Activated CD8-positive, alpha-beta memory T cell treated with anti-CD3 and anti-CD28 coated beads, Interleukin-2, amount 50 U/mL, for 1 hour (primary cell): ENCODE data around the gene XPO6.

Experiments
- DNase-seq: peaks from one replicate; pipeline ENCODE4 v3.0.0-alpha.2; 2020; ENCODE audit errors: extremely low read depth

Gene XPO6

GRCh38 chr16:28091656-28092055 lies 120.1 kb downstream of the XPO6 start:
- no peak for DNase-seq

DNA sequence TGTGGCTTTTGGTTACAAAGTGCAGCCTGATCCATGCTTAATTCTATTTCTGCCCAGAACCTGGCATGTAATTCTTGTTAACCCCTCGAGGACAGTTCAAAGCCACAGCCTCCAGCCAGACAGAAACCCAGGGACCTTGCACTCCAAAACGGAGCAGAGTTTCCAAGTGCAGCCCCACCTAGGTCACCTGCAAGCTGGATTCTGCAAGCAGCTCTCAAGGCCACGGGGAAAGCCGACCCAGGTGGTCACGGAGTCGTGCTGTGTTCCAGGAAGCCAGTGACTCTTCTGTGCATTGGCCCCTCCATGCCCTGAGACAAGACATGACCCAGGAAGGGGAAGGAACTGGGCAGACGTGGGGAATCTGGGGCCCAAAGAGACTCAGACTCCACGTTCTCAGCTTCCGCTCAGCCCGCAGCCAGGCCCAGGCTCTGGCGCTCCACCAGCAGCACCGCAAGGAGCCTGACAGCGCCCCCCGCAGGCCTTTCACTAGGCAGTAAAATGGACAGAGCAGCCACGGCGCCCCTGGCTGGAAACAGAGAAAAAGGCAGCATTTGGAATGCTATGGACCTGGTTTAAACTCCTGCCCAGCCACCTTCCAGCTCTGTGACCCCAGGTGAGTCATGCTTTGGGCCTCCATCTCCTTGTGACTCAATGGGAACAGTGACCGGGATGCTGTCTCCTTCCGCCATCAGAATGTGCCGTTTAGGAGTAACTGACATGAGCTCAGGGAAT lies 121.0 kb downstream of the XPO6 start:
- no peak for DNase-seq

DNA sequence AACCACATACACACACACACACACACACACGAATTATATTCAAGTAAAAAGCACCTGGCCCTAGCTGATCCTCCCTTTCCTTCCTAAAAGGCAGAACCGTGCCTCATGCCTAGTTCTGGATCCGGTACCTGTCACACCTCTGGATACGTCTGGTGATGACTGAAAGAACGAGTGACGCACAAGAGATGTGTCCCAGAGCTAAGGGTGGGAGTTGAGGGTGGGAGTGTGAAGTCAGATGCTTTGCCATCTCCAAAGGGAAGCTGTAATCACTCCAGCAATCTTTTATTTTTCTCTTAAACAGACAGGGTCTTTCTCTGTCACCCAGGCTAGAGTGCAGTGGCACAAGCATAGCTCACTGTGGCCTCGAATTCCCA lies 121.8 kb downstream of the XPO6 start:
- DNase-seq, result no peak

DNA sequence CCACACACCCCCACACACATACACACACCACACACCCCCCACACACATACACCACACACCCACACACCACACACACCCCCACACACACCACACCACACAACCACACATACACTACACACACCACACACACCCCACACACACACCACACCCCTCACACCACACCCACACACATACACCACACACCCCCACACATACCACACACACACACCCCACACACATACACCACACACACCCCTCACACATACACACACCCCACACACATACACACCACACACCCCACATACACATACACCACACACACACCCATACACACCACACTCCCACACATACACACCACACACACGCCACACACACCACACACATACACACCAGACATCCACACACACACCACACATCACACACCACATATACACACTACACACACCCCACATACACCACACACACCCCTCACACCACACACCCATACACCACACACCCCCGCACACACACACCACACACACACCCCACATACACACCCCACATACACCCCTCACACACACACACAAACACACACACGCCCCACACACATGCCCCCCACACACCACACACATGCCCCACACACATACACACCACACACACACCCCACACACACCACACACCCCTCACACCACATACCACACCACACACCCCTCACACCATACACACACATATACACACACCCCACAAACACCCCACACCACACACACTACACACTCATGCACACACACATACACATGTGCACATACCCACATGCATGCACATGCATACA lies 122.4 kb downstream of the XPO6 start:
- no peak for DNase-seq

- DNase-seq, result no peak
Observed at GRCh38 chr16:28087675-28088300, 124.0 kb downstream of the XPO6 start.

DNA sequence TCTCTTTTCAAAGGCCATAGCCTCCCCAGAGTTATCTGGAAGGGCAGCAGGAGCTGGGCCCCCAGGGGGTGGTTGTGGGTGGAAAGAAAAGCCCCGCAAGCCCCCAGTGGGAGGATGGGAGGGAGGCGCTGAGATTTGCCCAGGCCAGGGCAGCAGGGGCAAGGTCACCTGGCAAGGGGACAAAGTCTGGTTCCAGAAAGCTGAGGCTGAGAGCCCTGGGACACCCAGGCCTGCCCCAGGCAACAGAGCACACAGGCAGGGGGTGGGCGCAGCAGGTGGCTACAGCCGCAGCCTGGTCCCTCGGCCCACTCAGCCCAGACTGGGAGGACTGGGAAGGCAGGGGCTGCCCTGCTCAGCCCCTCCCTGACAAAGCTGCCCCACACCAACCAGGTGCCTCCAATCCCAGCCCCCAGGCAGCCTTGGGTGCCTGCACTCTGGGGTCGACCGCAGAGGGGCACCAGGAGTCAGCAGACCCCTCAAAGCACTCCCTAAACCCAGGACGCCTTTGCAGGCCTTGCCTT lies 124.6 kb downstream of the XPO6 start:
- DNase-seq, result no peak

GRCh38 chr16:28086186-28087139 lies 125.3 kb downstream of the XPO6 start:
- DNase-seq, result no peak

DNA sequence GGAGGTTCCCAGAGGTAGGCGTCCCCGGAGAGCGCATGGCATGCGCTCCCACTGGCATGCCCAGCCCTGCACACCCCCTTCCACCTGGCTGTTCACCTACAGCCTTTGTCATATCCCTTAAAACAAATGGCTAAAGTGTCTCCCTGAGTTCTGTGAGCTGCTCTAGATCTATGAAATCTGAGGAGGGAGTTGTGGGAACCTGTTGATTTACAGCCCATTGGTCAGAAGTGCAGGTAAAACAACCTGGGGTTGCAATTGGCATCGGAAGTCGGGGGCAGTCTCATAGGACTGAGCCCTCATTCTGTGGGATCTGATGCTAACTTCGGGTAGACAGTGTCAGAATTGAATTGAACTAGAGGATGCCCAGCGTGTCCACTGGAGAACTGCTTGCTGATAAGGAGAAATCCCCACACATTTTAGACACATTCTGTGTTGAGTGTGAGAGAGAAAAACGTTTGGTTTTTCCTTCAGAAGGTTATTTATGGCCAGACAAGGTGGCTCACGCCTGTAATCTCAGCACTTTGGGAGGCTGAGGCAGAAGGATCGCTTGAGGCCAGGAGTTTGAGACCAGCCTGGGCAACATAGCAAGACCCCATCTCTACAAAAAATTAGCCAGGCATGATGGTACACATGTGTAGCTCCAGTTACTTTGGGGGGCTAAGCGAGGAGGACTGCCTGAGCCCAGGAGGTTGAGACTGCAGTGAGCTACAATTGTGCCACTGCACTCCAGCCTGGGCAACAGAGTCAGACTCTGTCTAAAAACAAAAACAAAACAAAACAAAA lies 126.2 kb downstream of the XPO6 start:
- no peak for DNase-seq

- no peak for DNase-seq
Observed at GRCh38 chr16:28084209-28084608, 127.6 kb downstream of the XPO6 start.

DNA sequence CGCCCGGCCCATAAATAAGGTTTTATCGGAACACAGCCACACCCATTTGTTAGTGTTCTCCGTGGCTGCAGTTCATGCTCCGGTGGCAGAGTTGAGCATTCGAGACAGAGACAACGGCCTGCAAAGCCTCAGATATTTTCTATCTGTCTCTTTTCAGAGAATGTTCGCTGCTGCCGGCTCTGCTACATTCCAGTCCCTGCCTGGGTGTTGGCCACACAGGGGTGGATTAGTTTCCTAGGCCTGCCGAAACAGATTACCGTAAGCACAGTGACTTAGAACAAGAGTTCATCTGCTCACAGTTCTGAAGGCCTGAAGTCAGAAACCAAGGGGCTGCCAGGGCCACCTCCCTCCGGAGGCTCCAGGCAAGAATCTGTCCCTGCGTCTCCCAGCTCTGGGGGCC lies 129.1 kb downstream of the XPO6 start:
- DNase-seq, result no peak

DNA sequence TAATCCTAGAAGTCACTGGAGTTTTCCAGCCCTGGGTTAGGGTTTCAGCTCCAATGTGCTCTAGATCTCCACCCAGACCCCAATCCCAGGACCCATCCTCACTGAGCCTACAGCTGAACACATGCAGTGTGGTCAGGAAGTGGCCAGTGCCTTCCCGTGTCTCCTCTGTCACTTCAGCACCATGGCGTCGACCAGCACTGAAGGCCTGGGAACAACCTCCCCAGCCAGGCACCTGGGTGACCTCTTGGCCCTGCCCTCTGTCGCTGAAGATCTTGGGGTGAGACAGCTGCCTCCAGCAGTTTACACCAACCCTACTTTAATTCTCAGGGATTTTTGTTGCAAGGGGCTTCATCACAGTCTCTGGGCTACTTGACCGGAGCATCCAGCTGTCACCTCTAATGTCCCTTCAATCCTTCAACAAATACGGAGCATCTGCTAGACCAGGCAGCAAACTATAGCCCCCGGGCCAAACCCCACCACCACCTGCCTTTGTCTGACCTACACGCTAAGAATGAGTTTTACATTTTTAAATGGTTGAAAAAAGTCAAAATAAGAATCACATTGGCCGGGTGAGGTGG lies 130.3 kb downstream of the XPO6 start:
- no peak for DNase-seq

GRCh38 chr16:28078261-28078660 lies 133.5 kb downstream of the XPO6 start:
- no peak for DNase-seq

DNA sequence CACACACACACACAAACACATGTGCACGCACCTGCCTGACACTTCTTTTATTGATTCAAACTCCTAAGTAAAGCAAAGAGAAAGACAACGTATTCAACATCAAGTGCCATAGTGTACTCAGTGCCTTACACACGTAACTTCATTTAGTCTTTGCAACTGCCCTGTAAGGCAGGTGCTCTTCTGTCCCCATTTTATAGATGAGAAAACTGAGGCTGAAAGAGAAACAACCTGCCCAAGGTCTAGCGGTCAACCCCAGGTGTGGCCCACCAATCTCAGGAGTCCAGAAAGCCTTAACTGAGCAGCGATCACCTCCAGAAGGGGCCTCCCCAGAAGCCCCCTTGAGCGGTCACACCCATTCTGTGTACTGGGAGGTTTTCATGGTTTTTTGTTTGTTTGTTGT lies 137.9 kb downstream of the XPO6 start:
- DNase-seq, result no peak

DNA sequence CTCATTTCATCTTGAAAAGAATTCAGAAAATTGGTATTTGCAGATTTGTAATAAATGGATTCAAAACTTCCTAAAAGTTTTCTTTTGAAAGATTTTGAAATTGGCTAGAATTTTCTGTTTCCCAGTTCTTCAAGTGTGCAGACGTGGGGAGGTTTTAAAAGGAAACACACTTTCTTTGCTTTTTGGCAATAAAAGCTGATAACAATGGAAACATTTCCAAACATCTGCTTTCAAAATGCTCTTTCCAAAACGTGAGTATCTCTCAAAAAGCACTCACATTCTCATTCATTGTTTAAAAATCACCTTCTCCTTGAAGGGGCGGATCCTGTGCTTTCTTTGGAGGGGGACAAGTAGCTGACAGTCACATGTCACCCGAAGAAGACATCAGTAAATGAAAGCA lies 139.7 kb downstream of the XPO6 start:
- no peak for DNase-seq

- no peak for DNase-seq
Observed at GRCh38 chr16:28069971-28070794, 141.6 kb downstream of the XPO6 start.

GRCh38 chr16:28068976-28069375 lies 142.8 kb downstream of the XPO6 start:
- no peak for DNase-seq

DNA sequence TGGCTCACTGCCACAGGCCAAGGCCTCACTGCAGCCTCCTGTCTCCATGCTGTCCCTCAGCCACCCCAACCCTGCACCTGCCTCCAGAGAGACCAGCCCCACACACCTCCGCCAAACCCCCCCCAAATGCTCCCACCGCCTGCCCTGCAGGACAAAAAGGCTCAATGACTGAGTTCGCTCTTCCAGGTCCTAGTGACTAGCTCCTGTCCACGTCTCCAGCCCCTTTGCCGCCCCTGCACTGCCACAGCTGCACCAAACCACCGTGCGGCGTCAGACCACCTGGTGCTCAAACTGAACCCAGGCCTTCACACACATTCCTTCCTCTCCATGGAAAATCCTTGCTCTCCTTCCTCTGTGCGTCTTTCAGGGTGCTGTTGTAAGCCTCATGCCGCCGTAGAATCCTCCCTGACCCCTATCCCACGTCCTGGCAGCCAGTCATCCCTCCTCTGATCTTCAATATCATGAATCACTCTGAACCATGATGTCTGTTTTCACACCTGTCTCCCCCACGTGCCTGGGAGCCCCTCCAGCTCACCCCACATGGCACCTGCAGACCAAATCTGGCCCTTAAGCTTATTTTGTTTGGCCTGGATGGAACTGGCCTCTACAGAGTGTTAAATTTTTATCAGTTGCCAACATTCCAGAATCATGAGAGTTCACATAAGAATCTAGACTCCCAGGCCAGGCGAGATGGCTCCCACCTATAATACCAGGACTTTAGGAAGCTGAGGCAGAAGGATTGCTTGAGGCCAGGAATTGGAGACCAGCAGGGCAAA lies 144.0 kb downstream of the XPO6 start:
- no peak for DNase-seq

DNA sequence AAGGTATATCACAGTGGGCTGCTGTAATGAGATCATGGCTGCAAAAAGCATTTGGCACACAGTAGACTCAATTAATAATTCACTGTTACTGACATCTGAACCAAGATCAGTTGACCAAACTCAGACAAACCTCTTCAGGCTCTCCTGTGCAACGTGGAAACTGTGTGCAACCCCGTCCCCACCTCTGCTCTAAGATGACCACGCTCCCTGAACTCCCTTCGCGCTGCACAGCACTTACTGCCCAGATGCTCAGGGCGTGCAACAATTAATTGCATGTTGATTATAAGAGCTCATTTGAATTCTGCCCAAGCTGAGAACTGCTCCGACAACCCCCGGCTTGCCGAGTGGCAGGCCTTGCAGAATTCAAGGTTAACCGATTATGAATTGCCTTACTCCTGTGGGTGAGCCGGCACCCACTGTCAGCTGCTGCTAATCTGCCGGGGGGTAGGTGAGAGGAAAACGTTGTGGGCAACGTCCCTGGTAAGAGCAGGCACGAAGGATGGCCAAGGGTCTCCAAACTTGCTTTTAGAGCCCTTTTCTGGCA lies 147.0 kb downstream of the XPO6 start:
- DNase-seq, result no peak
